D721Med (cell line): ENCODE data around the gene GGCT.

Experiments
- DNase-seq: peaks from one replicate; pipeline ENCODE4 v3.0.0; 2011; ENCODE audit warnings: low spot score; ENCODE audit not compliant: insufficient read length
- FAIRE-seq: peaks from 2 replicates; lab custom pipeline; 2011; peaks lifted over from hg19 to GRCh38; lab: Jason Lieb, UNC
- TF ChIP-seq, protein P1 (sequence below): IDR thresholded peaks from 2 replicates; pipeline ENCODE4 v1.5.1; 2012; ENCODE audit warnings: mild to moderate bottlenecking, control low read depth; ENCODE audit not compliant: insufficient read depth; ENCODE audit errors: missing control alignments

GGCT gene

DNA sequence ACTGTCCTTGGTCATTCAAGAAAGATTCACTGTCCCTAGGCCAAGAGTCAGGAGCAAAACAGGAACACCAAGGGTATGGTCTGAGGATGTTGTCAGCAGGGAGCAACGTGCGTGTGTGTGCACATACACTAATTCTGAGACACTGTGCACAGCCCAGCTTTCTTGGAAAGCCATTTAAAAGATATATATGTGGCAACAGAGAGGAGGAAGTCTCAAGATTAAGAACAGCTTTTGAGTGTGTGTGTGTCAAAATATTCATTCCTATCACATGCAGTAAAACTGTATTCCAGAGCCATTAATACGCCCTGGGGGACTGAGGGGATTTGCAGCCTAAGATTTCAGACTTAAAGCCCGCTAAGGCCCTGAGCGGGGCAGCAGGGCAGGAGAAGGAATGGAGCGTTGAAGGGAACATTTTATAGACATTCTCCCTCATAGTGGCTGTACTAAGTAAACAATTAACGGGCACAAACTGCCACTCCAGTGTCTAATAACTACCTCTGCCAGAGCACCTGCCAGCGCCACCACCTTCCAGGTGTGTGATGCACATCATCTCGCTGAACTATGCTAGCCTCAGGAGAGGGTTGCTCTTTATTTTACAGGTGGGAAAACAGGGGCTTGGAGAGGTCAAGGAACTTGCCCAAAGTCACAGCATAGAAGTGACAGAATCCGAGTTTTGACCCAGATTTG, 28.0 kb downstream of the GGCT start:
- TF ChIP-seq, protein P1, sequence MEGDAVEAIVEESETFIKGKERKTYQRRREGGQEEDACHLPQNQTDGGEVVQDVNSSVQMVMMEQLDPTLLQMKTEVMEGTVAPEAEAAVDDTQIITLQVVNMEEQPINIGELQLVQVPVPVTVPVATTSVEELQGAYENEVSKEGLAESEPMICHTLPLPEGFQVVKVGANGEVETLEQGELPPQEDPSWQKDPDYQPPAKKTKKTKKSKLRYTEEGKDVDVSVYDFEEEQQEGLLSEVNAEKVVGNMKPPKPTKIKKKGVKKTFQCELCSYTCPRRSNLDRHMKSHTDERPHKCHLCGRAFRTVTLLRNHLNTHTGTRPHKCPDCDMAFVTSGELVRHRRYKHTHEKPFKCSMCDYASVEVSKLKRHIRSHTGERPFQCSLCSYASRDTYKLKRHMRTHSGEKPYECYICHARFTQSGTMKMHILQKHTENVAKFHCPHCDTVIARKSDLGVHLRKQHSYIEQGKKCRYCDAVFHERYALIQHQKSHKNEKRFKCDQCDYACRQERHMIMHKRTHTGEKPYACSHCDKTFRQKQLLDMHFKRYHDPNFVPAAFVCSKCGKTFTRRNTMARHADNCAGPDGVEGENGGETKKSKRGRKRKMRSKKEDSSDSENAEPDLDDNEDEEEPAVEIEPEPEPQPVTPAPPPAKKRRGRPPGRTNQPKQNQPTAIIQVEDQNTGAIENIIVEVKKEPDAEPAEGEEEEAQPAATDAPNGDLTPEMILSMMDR, result no peak
- no peak for DNase-seq
- FAIRE-seq, result no peak

- TF ChIP-seq, protein P1, result no peak
- DNase-seq, result no peak
- no peak for FAIRE-seq
Measured at GRCh38 chr7:30475580-30475979, 29.0 kb downstream of the GGCT start.

GRCh38 chr7:30474893-30475292, 29.7 kb downstream of the GGCT start:
- DNase-seq, result no peak
- no peak for FAIRE-seq

GRCh38 chr7:30474485-30474884, 30.1 kb downstream of the GGCT start:
- TF ChIP-seq, protein P1, result no peak
- no peak for FAIRE-seq

More at GRCh38 chr7:30474893-30475292, 29.7 kb downstream of the GGCT start:
- TF ChIP-seq, protein P1, result no peak

GRCh38 chr7:30473903-30474302, 30.7 kb downstream of the GGCT start:
- TF ChIP-seq, protein P1, result no peak
- DNase-seq (no peak), FAIRE-seq (no peak)

More at GRCh38 chr7:30474485-30474884, 30.1 kb downstream of the GGCT start:
- no peak for DNase-seq

DNA sequence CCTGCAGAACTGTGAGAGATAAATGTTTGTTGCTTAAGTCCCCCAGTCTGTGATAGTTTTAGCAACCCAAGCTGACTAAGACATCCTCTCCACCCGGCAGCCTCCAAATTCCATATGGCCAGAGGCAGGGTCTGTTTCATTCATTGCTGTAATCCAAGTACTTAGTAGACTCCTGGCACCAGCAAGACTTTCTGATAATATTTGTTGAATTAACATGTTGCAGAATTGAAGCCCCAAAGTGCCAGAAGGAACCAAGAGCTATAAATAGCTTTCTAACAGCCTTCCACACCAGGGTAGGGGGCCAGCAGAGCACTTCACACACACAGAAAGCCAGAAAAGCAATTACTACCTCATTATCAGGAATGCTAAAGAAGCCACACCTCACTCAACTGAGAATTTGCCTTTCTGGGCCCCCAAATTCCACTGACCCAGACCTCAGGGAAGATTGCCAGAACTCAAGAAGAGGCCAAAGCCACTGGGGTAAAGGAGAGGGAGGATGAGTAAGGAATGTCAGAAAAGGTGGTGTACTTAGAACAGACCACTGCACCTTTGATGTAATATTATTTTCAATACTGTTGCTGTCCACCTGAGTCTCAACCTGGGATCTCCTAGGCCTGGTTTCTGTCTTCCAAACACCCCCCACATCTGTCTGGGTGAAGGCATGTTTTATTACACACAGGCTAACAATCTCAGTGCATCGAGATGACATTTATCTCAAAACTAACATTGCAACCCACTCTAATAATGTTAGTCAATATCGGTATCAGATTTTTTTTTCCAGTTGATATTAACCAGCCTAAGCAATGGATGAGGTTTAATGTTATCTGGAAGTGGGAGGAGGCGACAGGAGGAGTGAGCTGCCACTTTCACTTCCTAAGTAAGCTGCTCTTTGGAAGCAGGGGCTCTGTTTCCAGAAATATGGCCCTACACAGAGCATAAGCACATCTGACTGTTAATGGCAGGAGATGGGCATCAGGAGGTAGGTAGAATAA, 31.5 kb downstream of the GGCT start:
- FAIRE-seq (no peak), DNase-seq (no peak)
- TF ChIP-seq, protein P1, result no peak
